Prostate gland (tissue), 2 donors: Measurements from ENCODE around the gene STX16.

ENCODE experiments used
- CTCF ChIP-seq, 4 experiments: fragments of 200-600 bp in 2 of 4; fragments of 450-650 bp in 2 of 4; sonication (generic) in 2 of 4; IDR thresholded peaks; 1 replicate in 3 of 4; 2 replicates in 1 of 4; pipeline ENCODE4 v1.5.1; 2016 to 2019; ENCODE audit warnings: antibody characterized with exemption in 4 of 4, mild to moderate bottlenecking in 2 of 4, moderate library complexity in 2 of 4
- POLR2A ChIP-seq: fragments of 450-650 bp; IDR thresholded peaks from one replicate; pipeline ENCODE4 v1.6.1; 2016; ENCODE audit warnings: antibody characterized with exemption, mild to moderate bottlenecking
- POLR2AphosphoS5 ChIP-seq: sonication (generic); formaldehyde crosslinking; IDR thresholded peaks from one replicate; pipeline ENCODE4 v1.6.1; 2017; ENCODE audit warnings: antibody characterized with exemption

DNA sequence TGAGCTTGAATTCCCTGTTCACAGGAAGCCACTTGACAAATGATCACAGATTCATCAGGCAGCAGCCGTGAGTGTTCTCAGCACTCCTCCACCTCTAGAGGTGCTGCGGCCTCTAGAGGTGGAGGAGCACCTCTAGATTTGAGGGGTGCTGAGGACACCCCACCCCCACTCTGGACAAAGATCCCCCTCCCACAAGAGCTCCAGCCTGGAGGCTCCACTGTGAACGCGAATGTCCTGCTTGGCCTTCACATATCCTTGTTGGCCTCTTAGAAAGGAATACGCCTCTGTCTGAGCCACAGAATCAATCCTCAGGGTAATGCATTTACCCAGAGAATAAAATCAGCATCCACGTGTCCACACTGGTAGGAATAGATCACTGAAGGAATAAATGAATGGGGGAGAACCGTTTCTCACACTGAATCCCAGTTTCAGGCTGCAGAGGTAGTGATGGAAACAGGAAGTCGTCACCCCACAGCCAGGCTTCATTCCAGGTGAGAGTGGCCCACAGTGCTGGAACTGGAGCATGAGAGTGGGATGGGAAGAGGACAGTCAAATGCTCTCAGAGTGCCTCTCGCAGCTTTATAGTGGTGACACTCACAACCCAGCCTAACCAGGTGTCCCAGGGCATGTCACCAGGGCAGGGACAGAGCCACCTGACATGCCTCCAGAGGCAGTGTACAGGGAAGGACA is 58.1 kb downstream of the STX16 start:
- TF ChIP-seq CTCF (IDR thresholded peaks at IDR 0.05): no peak
- no peak for TF ChIP-seq POLR2AphosphoS5
- TF ChIP-seq POLR2A: no peak
